BLaER1 (cell line): ENCODE results near the gene PABPN1.

ENCODE experiments used
- H3K27ac ChIP-seq: shearing (Covaris generic); formaldehyde crosslinking; 2 replicates; pipeline ENCODE4 v1.8.1; 2022
- H3K27me3 ChIP-seq: shearing (Covaris generic); formaldehyde crosslinking; 2 replicates; pipeline ENCODE4 v1.8.1; 2022
- H3K36me3 ChIP-seq: shearing (Covaris generic); formaldehyde crosslinking; 2 replicates; pipeline ENCODE4 v1.8.1; 2022
- H3K4me1 ChIP-seq: shearing (Covaris generic); formaldehyde crosslinking; 2 replicates; pipeline ENCODE4 v1.8.1; 2022
- H3K4me2 ChIP-seq: shearing (Covaris generic); formaldehyde crosslinking; 2 replicates; pipeline ENCODE4 v1.8.1; 2022
- H3K4me3 ChIP-seq: shearing (Covaris generic); formaldehyde crosslinking; 2 replicates; pipeline ENCODE4 v1.8.1; 2022
- H3K9ac ChIP-seq: shearing (Covaris generic); formaldehyde crosslinking; 2 replicates; pipeline ENCODE4 v1.8.1; 2022
- H3K9me3 ChIP-seq: shearing (Covaris generic); formaldehyde crosslinking; 2 replicates; pipeline ENCODE4 v1.8.1; 2022
- H4K20me1 ChIP-seq: shearing (Covaris generic); formaldehyde crosslinking; 2 replicates; pipeline ENCODE4 v1.8.1; 2022
- Cebpa-rat ChIP-seq: shearing (Covaris generic); IDR thresholded peaks from 2 replicates; pipeline ENCODE4 v1.8.1; 2022

PABPN1 gene

DNA sequence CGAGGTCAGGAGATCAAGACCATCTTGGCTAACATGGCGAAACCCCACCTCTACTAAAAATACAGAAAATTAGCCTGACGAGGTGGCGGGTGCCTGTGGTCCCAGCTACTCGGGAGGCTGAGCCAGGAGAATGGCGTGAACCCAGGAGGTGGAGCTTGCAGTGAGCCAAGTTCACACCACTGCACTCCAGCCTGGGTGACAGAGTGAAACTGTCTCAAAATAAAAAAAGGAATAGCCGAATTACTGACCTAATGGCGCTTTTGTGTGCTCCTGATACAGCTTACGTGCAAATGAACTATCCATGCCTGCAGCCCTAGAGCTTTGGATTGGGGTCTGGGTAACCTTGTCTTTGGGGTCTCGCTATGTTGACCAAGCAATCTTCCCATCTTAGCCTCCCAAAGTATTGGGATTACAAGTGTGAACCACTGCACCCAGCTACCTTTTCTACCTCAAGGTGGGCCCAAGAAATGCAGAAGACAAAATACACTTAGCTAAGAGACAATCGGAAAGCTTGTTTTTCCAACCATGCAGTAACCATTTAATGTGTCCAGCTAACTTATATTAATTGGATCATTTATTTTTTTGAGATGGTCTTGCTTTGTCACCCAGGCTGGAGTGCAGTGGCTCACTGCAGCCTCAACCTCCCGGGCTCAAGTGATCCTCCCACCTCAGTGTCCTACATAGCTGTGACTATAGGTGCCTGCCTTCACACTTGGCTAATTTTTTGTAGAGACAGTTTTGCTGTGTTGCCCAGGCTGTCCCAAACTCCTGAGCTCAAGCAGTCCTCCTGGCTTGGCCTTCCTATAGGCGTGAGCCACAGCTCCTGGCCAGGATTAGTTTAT, 5.5 kb downstream of the PABPN1 start:
- Histone ChIP-seq H3K4me2 (no peak overlapping the region), H3K4me1 (peaks cover 26% of the 10 kb centered on the region), H3K27ac (no peak overlapping the region), H3K9me3 (no peaks in the 10 kb centered on the region), H4K20me1 (peaks cover 48% of the 10 kb centered on the region), H3K4me3 (no peak overlapping the region), H3K27me3 (no peaks in the 10 kb centered on the region), H3K9ac (no peak overlapping the region), H3K36me3 (peaks cover 40% of the 10 kb centered on the region)
- TF ChIP-seq Cebpa-rat: no peak

DNA sequence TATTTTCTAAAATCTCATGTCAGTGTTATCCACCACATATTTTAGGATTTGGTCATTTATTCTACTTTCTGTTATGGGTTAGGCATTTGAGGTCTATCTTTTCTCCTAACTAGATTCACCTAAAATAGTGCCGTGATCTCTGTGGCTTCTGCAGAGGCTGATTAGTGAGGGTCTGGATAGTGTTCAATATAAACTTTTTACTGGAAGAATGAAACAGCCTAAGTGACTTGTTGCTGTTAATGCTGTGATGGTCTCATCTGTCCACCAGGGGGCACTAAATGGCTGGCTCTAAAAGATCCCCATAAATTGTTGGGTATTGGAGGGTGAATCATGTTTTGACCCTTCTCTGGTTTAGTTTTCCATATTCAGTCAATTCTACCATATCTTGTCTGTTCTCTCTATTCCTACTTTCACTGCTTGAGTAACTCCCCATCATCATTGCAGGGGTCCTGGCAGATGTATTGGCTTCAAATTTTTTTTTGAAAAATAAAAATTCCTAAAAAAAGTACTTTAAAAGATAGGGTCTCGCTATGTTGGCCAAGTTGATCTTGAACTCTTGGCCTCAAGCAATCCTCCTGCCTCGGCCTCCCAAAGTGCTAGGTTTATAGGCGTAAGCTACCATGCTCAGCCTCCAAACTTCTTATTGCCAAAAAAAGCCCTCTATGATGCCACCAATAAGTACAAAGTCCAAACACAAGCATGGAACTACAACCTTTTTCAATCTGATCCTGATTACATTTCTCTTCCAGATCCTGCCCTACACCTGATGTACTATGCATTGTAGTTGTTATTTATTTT, 6.9 kb downstream of the PABPN1 start:
- H3K9ac ChIP-seq: no peak overlapping the region
- H3K4me1 ChIP-seq: peaks cover 20% of the 10 kb centered on the region
- peaks cover 36% of the 10 kb centered on the region for H4K20me1 ChIP-seq
- no peaks in the 10 kb centered on the region for H3K27me3 ChIP-seq
- no peaks in the 10 kb centered on the region for H3K9me3 ChIP-seq
- H3K36me3 ChIP-seq: peaks cover 37% of the 10 kb centered on the region
- no peak overlapping the region for H3K27ac ChIP-seq
- no peak overlapping the region for H3K4me3 ChIP-seq
- no peak overlapping the region for H3K4me2 ChIP-seq
- no peak for TF ChIP-seq Cebpa-rat

DNA sequence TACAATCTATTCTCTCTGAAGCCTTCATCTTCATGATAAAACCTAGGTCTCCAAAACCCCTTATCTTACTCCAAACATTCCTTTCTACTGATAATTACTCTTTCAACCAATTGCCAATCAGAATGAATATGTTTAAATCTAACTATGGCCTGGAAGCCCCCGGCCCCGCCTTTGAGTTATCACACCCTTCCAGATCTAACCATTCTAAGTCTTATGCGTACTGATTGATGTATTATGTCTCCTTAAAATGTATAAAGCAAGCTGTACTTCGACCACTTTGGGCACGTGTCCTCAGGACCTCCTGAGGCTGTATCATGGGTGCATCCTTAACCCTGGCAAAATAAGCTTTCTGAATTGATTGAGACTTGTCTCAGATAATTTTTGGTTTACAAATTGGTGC, 14.4 kb downstream of the PABPN1 start:
- Histone ChIP-seq H3K4me3 (no peak overlapping the region), H3K4me1 (no peaks in the 10 kb centered on the region), H3K9me3 (peaks cover 25% of the 10 kb centered on the region), H4K20me1 (no peaks in the 10 kb centered on the region), H3K27me3 (no peaks in the 10 kb centered on the region), H3K27ac (no peak overlapping the region), H3K36me3 (no peaks in the 10 kb centered on the region), H3K9ac (no peak overlapping the region), H3K4me2 (no peak overlapping the region)
- no peak for TF ChIP-seq Cebpa-rat

DNA sequence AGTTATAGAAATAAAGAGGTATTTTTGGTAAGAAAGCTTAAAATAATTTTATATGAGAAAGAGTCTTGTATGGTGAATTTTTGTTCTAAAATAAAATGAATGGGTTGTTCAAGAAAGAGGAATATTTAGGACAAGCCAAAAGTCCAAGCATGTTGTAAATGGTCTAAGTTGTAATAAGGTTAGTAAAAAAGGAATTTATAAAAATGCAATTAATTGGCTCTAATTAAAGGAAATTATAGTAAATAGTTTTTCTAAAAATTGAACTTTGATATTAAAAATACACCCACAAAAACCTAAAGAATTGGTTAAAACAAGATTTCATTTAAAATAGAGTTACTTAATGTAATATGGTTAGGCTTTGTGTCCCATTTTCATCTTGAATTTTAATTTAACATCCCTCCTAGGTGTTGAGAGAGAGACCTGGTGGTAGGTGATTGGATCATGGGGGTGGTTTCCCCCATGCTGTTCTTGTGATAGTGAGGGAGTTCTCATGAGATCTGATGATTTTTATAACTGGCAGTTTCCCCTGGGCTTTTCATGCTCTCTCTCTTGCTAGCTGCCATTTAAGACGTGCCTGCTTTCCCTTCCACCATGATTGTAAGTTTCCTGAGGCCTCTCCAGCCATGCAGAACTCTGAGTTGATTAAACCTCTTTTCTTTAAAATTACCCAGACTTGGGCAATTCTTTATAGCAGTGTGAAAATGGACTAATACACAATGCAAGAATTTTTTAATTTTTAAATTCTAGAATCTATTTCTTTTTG, 18.4 kb downstream of the PABPN1 start:
- Histone ChIP-seq H3K4me2 (no peak overlapping the region), H3K4me1 (no peaks in the 10 kb centered on the region)

DNA sequence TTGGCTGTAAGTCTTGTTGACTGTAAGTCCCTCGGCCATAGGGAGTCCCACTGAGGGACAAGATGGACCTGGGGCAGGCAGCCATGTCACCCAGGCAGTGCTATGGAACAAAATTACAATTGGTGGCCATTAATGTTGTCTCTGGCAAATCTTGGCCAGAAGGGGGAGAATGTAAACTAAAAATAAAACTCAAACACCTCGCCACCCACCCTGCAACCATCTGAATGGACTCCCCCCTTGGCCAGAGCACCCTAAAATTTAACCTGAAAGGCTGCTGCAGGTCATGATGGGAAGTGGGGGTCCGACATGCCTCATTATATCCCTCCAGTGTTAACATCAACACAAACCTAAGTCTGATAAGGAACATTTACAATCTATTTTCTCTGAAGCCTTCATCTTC, 23.2 kb downstream of the PABPN1 start:
- Histone ChIP-seq H3K27me3 (no peaks in the 10 kb centered on the region), H4K20me1 (no peaks in the 10 kb centered on the region), H3K9me3 (peaks cover 29% of the 10 kb centered on the region), H3K27ac (no peak overlapping the region), H3K4me1 (no peaks in the 10 kb centered on the region), H3K4me2 (no peak overlapping the region), H3K4me3 (no peak overlapping the region), H3K36me3 (no peaks in the 10 kb centered on the region), H3K9ac (no peak overlapping the region)
- no peak for TF ChIP-seq Cebpa-rat

More for the DNA sequence above, 18.4 kb downstream of the PABPN1 start:
- H3K9ac ChIP-seq: no peak overlapping the region
- H3K27ac ChIP-seq: no peak overlapping the region
- no peaks in the 10 kb centered on the region for H4K20me1 ChIP-seq
- H3K9me3 ChIP-seq: peaks cover 43% of the 10 kb centered on the region
- no peak for TF ChIP-seq Cebpa-rat
- no peak overlapping the region for H3K4me3 ChIP-seq
- H3K27me3 ChIP-seq: no peaks in the 10 kb centered on the region
- no peaks in the 10 kb centered on the region for H3K36me3 ChIP-seq

DNA sequence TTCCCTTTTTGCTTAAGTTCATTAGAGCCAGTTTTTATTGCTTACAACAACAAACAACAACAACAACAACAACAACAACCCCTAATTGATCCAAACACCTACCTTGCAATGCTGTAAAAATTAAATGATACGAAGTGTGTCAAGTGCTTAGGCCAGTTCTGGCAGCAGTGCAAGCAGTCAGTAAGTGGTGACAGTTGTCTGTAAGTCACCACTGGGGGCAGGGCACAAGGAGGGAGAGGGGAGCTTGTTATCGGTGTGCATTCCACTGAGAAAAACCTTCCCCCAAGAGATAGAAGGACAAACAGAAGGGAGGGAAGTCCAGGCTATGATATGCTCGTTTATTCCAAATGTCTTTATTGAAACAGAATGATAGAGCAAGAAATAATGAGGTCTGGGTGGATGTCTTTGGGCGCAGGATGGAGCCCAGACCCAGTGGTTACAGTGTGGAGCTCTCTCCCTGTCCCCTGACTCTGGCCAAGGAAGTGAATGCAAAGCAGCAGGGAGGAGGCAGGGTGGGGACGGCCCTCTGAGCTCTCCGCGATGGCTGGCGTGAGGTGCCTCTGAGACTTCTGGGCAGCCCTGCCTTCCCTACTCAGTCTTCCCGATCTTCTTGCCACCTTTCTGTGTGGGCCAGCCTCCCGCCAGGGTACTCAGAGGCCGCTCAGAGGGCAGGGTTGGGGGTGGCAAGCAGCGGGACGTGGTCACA, 24.9 kb downstream of the PABPN1 start:
- peaks cover 12% of the 10 kb centered on the region for H3K9me3 ChIP-seq
- no peak overlapping the region for H3K9ac ChIP-seq
- no peaks in the 10 kb centered on the region for H3K27me3 ChIP-seq
- H3K4me2 ChIP-seq: no peak overlapping the region
- H3K4me3 ChIP-seq: no peak overlapping the region
- no peak overlapping the region for H3K27ac ChIP-seq
- H4K20me1 ChIP-seq: no peaks in the 10 kb centered on the region
- no peaks in the 10 kb centered on the region for H3K36me3 ChIP-seq
- no peak for TF ChIP-seq Cebpa-rat
- H3K4me1 ChIP-seq: no peaks in the 10 kb centered on the region

DNA sequence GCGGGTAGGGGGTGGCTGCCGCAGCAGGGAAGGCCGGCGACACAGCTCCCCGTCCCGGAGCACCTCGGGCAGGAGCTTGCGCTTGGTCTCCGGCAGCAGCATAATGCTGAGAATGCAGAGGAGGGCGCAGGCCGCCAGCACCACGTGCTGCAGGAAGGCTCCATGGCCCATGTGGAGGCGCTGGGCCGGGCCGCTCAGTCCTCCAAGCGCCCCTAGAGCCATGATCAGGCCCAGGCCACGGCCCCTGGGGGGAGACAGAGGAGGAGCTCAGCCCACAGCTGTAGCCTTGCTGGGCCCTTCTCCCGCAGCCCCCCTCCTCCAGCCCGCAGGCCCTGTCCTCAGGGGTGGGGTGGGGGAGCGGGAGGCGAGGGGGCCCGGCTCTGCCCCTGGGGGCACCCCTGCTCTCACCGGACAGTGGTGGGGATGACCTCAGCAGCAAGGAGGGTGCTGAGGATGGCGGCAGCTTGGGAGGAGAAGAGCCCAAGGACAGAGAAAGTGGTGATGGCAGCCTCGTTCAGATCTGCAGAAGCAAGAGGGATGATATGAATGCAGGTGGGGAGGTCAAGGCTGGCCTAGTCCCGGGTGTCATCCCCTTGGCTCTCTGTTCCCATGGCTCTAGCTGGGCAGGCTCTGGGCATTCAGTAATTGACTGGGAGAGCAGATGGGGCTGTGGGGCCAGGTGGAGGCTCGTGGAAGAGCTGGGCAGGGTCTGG, 25.6 kb downstream of the PABPN1 start:
- Histone ChIP-seq H3K9me3 (peaks cover 8% of the 10 kb centered on the region), H3K4me1 (no peaks in the 10 kb centered on the region), H4K20me1 (no peaks in the 10 kb centered on the region), H3K27ac (no peak overlapping the region), H3K4me2 (no peak overlapping the region), H3K36me3 (no peaks in the 10 kb centered on the region), H3K27me3 (no peaks in the 10 kb centered on the region), H3K4me3 (no peak overlapping the region), H3K9ac (no peak overlapping the region)
- TF ChIP-seq Cebpa-rat: no peak

DNA sequence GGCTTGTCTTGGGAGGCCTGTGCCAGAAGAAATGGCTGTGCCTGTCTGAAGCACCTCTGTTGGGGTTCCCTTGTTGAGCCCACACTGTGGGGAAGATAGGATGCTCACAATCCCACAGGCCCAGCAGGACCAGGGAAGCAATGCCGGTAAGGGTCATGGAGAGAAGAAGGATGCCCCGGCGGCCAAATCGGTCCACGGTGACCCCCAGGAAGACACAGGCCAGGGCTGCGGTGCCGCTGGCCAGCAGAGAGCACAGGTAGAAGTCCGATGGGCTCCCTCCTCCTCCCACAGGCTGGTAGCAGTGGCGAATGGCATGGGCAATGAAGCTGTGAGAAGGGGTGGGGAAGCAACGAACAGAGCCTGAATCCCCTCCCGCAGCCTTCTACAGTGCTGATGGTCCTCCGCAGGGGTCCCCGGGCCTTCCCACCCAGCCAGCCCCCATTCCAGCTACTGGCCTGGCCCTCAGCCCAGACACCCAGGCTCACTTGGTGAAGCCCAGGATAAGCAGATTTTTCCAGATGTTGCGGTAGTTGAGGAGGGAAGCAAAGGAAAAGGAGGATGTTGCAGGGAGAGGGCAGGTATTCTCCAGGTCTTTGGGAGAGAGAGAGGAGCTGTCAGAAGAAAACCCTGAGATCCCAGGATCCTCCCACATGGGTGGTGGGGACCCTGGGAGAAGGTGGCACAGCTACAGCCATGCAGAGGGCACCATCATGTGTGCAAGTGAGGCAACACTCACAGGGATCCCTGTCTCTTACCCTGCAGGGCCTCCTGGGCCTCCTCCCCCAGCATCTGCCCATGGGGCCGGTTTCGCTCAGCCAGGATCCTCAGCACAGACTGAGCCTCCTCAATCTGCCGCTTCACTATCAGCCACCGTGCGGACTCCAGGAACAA, 26.4 kb downstream of the PABPN1 start:
- no peaks in the 10 kb centered on the region for H3K27me3 ChIP-seq
- no peaks in the 10 kb centered on the region for H3K36me3 ChIP-seq
- TF ChIP-seq Cebpa-rat: no peak
- H3K4me3 ChIP-seq: no peak overlapping the region
- H4K20me1 ChIP-seq: no peaks in the 10 kb centered on the region
- no peak overlapping the region for H3K9ac ChIP-seq
- no peaks in the 10 kb centered on the region for H3K4me1 ChIP-seq
- no peak overlapping the region for H3K27ac ChIP-seq
- peaks cover 9% of the 10 kb centered on the region for H3K9me3 ChIP-seq
- no peak overlapping the region for H3K4me2 ChIP-seq
